OCI-LY7 (cell line): ENCODE data around the gene KIF16B. TPM values are rescaled to one million over a fixed set of nuclear protein-coding genes. Genes with fewer than 3 reads are reported as not detected.

Source experiments
- BruUV-seq: library from RNA; stranded (reverse); fragments of 400-500 nt; replicated peaks from 2 replicates; lab custom pipeline; 2021; lab: Mats Ljungman, UMichigan
- CTCF ChIA-PET: fragments of 300-600 bp; sonication (Branson Sonifier 250); formaldehyde crosslinking; loops from one replicate; lab custom pipeline; 2022; ENCODE audit warnings: antibody characterized with exemption; ENCODE audit not compliant: unreplicated experiment; lab: Charles Lee
- POLR2A ChIA-PET: fragments of 300-600 bp; sonication (Branson Sonifier 250); formaldehyde crosslinking; loops from one replicate; lab custom pipeline; 2022; ENCODE audit warnings: antibody characterized with exemption; lab: Charles Lee
- DNase-seq: peaks from one replicate; pipeline ENCODE4 v3.0.0-alpha.2; 2015; ENCODE audit warnings: low spot score
- H2AFZ ChIP-seq: fragments of 200-600 bp; sonication (generic), shearing (Covaris generic); 2 replicates; pipeline ENCODE4 v1.6.1; 2014; ENCODE audit warnings: mild to moderate bottlenecking, antibody characterized with exemption, low read length, moderate library complexity
- H3K27ac ChIP-seq: fragments of 200-600 bp; sonication (generic); 2 replicates; pipeline ENCODE4 v1.5.1; 2014; ENCODE audit warnings: mixed run types, low read depth, mild to moderate bottlenecking, moderate library complexity, low read length, inconsistent platforms; ENCODE audit not compliant: poor library complexity, severe bottlenecking
- H3K36me3 ChIP-seq: fragments of 200-600 bp; sonication (generic); 2 replicates; pipeline ENCODE4 v1.6.1; 2014; ENCODE audit warnings: mild to moderate bottlenecking, antibody characterized with exemption, low read length, moderate library complexity, mixed read lengths; ENCODE audit not compliant: insufficient read depth
- H3K4me1 ChIP-seq: fragments of 200-600 bp; sonication (generic); 2 replicates; pipeline ENCODE4 v1.5.1; 2014; ENCODE audit warnings: mild to moderate bottlenecking, low read length; ENCODE audit not compliant: insufficient read depth, poor library complexity, severe bottlenecking
- H3K4me2 ChIP-seq: fragments of 200-600 bp; sonication (generic); 2 replicates; pipeline ENCODE4 v1.6.1; 2014; ENCODE audit warnings: mild to moderate bottlenecking, low read length
- H3K4me3 ChIP-seq: fragments of 200-600 bp; sonication (generic); 2 replicates; pipeline ENCODE4 v1.5.1; 2014; ENCODE audit warnings: mild to moderate bottlenecking, low read depth, low read length; ENCODE audit not compliant: poor library complexity, severe bottlenecking
- H3K79me2 ChIP-seq: fragments of 200-600 bp; sonication (generic); 2 replicates; pipeline ENCODE4 v1.6.1; 2016; ENCODE audit warnings: low read depth, mild to moderate bottlenecking, low read length, moderate library complexity, mixed read lengths; ENCODE audit not compliant: insufficient read depth
- H3K9me2 ChIP-seq: fragments of 200-600 bp; sonication (generic); 2 replicates; pipeline ENCODE4 v1.6.1; 2016; ENCODE audit warnings: mild to moderate bottlenecking, low read length, mixed read lengths; ENCODE audit not compliant: insufficient read depth
- H3K9me3 ChIP-seq: fragments of 200-600 bp; sonication (generic); 2 replicates; pipeline ENCODE4 v1.6.1; 2014; ENCODE audit warnings: mild to moderate bottlenecking, mixed run types, low read length, mixed read lengths
- H4K20me1 ChIP-seq: fragments of 200-600 bp; sonication (generic); 2 replicates; pipeline ENCODE4 v1.6.1; 2014; ENCODE audit warnings: mild to moderate bottlenecking, antibody characterized with exemption, low read length, moderate library complexity, mixed read lengths; ENCODE audit not compliant: insufficient read depth
- EZH2phosphoT487 ChIP-seq: fragments of 200-600 bp; sonication (generic); IDR thresholded peaks from 2 replicates; pipeline ENCODE4 v1.6.1; 2018; ENCODE audit warnings: low read depth, borderline replicate concordance, mild to moderate bottlenecking, mixed run types, antibody characterized with exemption, low read length, moderate library complexity, mixed read lengths
- intact Hi-C: fragments of 100-400 bp; cut with micrococcal nuclease; formaldehyde crosslinking; loops from one replicate; pipeline ENCODE4 v1.10.0; 2022; ENCODE audit not compliant: unreplicated experiment
- total RNA-seq, 2 experiments: library from RNA; depleted of rRNA in 1 of 2; stranded (reverse); fragments of >200 nt in 1 of 2; shearing (Covaris generic) in 1 of 2; gene quantifications; 2 replicates each; pipeline ENCODE4 v1.2.3, GENCODE V29; 2014 to 2022
- TF ChIP-seq, protein P1 (sequence below): fragments of 200-600 bp; sonication (generic); conservative IDR thresholded peaks from 2 replicates; pipeline ENCODE4 v1.5.1; 2014; ENCODE audit warnings: mild to moderate bottlenecking, antibody characterized with exemption, low read length, moderate library complexity, mixed read lengths

Gene KIF16B
- total RNA-seq, 2 experiments from 2014 or later = 6.2 to 11.2 TPM

DNA sequence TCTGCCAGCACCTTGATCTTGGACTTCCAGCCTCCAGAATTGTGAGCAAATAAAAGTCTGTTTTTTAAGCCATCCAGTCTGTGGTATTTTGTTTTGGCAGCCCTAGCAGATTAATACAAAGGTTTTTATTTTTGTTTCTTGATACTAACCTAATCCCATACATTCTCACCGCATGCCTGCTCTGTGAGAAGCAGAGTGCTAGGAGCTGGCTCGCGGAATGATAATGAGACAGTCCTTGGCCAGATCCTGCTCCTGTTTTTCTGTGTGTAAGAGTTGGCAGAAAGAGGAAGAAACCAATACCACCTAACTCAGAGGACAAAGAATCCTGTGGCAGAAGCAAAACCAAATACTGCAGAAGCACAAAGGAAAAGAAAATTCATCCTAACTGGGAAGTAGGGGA is 82.6 kb downstream of the KIF16B start:
- TF ChIP-seq, protein P1, sequence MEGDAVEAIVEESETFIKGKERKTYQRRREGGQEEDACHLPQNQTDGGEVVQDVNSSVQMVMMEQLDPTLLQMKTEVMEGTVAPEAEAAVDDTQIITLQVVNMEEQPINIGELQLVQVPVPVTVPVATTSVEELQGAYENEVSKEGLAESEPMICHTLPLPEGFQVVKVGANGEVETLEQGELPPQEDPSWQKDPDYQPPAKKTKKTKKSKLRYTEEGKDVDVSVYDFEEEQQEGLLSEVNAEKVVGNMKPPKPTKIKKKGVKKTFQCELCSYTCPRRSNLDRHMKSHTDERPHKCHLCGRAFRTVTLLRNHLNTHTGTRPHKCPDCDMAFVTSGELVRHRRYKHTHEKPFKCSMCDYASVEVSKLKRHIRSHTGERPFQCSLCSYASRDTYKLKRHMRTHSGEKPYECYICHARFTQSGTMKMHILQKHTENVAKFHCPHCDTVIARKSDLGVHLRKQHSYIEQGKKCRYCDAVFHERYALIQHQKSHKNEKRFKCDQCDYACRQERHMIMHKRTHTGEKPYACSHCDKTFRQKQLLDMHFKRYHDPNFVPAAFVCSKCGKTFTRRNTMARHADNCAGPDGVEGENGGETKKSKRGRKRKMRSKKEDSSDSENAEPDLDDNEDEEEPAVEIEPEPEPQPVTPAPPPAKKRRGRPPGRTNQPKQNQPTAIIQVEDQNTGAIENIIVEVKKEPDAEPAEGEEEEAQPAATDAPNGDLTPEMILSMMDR = no peak
- TF ChIP-seq EZH2phosphoT487 = no peak
- Histone ChIP-seq H4K20me1 (no peaks in the 10 kb centered on the region), H3K9me2 (no peaks in the 10 kb centered on the region), H2AFZ (no peak overlapping the region), H3K4me3 (no peak overlapping the region), H3K4me2 (no peak overlapping the region), H3K4me1 (no peaks in the 10 kb centered on the region), H3K79me2 (no peaks in the 10 kb centered on the region), H3K27ac (no peak overlapping the region), H3K9me3 (no peaks in the 10 kb centered on the region), H3K36me3 (no peaks in the 10 kb centered on the region)
- intact Hi-C loops = no loop called here
- ChIA-PET CTCF (no interaction called here), POLR2A (no interaction called here)
- BruUV-seq = no TSS peak
- DNase-seq = no peak

DNA sequence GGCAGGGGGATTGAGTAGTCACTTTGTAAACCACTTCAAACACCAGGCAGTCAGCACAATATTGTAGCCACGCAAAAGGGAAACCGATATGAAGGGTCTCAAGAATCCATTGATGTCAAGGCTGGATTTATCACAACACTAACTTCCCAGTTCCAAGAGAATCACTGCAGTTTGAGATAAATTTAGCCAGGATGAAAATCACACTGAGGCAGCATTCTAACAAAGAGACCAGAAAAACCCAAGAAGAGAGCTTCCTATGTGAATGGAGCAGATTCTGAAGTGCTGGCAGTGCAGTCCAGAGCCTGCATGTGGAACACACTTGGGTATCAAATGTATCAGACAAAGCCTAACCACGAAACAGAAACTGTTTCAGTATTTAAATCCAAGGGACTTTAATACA is 84.6 kb downstream of the KIF16B start:
- CTCF ChIA-PET = no interaction called here

DNA sequence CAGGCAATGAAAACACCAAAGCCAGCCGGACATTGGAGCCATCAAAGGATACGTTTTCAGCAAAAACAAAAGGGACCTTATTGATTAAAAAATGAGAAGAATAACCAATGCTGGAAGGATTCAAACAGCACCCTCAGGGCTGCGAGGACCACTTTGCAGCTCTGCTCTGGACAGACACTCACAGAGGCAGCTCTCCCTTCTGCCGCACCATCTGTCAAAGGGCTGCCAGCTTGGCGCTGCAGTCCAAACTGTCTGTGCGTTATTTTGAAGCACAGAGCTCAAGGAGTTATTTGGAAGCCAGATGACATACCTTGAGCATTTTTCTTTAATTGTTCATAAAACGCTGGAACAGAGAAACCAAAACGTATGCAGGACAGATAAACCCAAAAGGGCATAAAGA is 85.2 kb downstream of the KIF16B start:
- ChIA-PET CTCF (no interaction called here), POLR2A (interaction anchor here (0.5 kb wide), 1 partner anchor 19 kb away, joined by 3 read pairs; no protein-coding TSS in a partner anchor)
- Histone ChIP-seq H2AFZ (no peak overlapping the region), H3K4me1 (no peaks in the 10 kb centered on the region), H3K27ac (no peak overlapping the region), H3K4me3 (no peak overlapping the region), H3K4me2 (no peak overlapping the region), H4K20me1 (no peaks in the 10 kb centered on the region), H3K9me3 (no peaks in the 10 kb centered on the region), H3K9me2 (no peaks in the 10 kb centered on the region), H3K79me2 (no peaks in the 10 kb centered on the region), H3K36me3 (no peaks in the 10 kb centered on the region)
- intact Hi-C loops = no loop called here
- TF ChIP-seq, protein P1 = no peak
- TF ChIP-seq EZH2phosphoT487 = no peak
- no peak for DNase-seq
- no TSS peak for BruUV-seq

More for the DNA sequence above, 84.6 kb downstream of the KIF16B start:
- no peak for TF ChIP-seq EZH2phosphoT487
- TF ChIP-seq, protein P1 = no peak
- H3K4me2 ChIP-seq = no peak overlapping the region
- H3K36me3 ChIP-seq = no peaks in the 10 kb centered on the region
- no TSS peak for BruUV-seq
- H3K4me3 ChIP-seq = no peak overlapping the region
- intact Hi-C loops = no loop called here
- POLR2A ChIA-PET = no interaction called here
- H2AFZ ChIP-seq = no peak overlapping the region
- H3K4me1 ChIP-seq = no peaks in the 10 kb centered on the region
- no peaks in the 10 kb centered on the region for H3K9me3 ChIP-seq
- no peaks in the 10 kb centered on the region for H4K20me1 ChIP-seq
- H3K9me2 ChIP-seq = no peaks in the 10 kb centered on the region
- no peak overlapping the region for H3K27ac ChIP-seq
- H3K79me2 ChIP-seq = no peaks in the 10 kb centered on the region
- DNase-seq = no peak
